Left lobe of liver (tissue), 2 donors: ENCODE results near the gene OTUD5. TPM values are rescaled to one million over a fixed set of nuclear protein-coding genes. Genes with fewer than 3 reads are reported as not detected.

Experiments used
- ATAC-seq: fragments of 200-7000 bp; cut with Tn5 transposase; one replicate; pipeline ENCODE4 v1.9.1; 2020; ENCODE audit warnings: mild to moderate bottlenecking, moderate library complexity
- DNase-seq: peaks from one replicate; pipeline ENCODE4 v3.0.0-alpha.2; 2020; ENCODE audit warnings: low spot score
- total RNA-seq: library from RNA; stranded (reverse); gene quantifications from one replicate; pipeline ENCODE4 v1.2.1, GENCODE V29; 2021
- donor health status: DM: no; HTN: no; CAD: no; lungs with moderate emphysema.
- donor health status: DM: no; HTN: yes; CAD: no.

Gene OTUD5
- total RNA-seq, 1 donor from 2014 or later, result 21.8 TPM

DNA sequence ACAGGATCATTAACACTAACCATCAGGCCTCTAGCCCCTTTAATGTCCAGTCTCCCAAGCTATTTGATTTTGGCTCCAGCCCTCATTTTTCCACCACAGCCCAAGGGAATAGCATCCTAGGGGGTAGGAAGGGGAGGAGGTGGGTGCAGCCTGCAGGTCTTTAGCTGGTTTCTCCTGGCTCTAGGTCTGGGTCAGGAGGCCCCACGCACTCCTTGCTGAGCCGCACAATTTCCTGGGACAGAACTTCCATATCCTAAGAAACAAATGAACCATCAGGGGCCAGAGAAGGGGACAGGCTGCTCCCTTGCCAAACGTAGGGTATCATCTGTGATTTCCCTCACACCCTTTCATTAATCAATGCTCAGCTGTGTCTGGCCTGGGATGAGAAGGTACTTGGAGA is 16.6 kb upstream of the OTUD5 start:
- ATAC-seq (no peak), DNase-seq (no peak)

GRCh38 chrX:48972220-48973164 is 15.1 kb upstream of the OTUD5 start:
- peak; percentile 82 for ATAC-seq
- no peak for DNase-seq

GRCh38 chrX:48971249-48972219 is 14.1 kb upstream of the OTUD5 start, which contains the start of gene KCND1:
TSS of gene KCND1 (minus strand) at chrX:48971844. CDS start at chrX:48970271, 1,573 bp downstream.
- ATAC-seq (peak; percentile 29), DNase-seq (no peak)

DNA sequence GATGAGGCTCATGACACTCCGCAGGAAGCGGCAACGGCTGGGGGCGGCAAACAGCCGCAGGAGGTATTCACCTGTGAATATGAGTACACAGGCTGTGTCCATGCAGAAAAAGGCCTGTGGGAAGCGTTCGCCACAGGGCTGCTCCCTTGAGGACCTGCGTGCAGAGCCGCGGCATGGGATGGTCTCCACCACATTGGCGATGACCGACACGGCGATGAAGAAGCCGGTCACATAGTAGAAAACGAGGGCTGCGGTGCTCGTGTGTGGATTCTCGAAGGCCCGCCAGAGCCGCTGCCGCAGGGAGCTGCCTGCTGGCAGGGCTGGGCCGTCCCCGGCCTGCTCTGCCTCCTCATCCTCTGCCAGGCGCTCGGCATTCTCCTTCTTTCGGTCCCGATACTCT is 12.1 kb upstream of the OTUD5 start:
- DNase-seq (no peak), ATAC-seq (no peak)

- ATAC-seq, result no peak
Observed at GRCh38 chrX:48968377-48968776, 11.0 kb upstream of the OTUD5 start.

DNA sequence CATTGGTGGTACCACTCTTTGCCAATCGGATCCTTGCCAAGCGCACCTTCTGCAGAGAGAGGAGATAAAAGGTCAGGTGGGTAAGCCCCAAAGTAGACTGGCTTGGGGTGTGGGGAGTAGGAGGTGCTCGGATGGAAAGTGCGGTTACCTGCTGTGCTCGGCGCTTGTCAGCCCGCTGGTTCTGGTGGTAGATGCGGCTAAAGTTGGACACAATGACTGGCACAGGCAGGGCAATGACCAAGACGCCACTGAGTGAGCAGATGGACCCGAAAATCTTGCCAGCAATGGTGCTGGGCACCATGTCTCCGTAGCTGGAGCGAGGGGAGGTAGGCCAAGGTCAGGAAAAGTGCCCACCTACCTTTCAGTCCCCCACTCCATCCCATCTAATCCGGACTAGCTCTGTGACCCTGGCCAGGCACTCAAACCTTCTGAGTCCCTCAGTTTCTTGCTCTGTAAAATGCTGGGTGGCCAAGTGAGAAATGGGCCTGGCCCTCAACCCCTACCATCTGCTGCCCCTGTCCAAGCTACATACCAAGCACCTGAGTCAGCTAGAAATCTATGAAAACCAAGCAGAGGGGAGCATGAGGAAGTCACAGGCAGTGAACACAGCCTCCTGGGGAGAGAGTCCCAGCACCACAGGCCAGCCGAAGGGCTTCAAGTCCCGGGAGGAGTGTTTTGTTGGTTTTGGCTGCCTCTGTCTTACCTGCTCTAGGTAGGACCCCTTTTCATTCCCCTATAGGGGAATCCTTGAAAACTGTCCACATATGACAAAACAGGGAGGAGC is 9.6 kb upstream of the OTUD5 start:
- DNase-seq (no peak), ATAC-seq (no peak)

More at GRCh38 chrX:48968377-48968776, 11.0 kb upstream of the OTUD5 start:
- DNase-seq, result no peak

DNA sequence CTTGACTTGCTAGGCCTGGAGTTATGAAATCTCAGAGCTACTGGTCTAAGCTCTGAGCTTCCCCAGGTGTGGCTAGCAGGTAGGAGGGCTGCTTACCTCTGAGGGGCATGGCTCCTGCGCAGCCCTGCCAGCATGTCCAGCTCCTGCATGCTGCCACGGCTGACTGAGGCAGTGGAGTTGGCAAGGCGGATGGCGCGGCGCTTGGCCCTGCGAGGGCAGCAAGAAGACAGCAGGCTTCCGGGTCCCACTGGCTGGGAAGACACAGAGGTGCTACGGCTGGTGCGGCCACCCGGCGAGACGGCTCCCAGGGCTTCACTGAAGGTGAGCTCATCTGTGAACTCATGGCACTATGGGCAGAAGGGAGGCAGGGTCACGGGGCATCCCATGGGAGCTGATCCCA is 8.6 kb upstream of the OTUD5 start:
- no peak for ATAC-seq
- DNase-seq, result no peak

DNA sequence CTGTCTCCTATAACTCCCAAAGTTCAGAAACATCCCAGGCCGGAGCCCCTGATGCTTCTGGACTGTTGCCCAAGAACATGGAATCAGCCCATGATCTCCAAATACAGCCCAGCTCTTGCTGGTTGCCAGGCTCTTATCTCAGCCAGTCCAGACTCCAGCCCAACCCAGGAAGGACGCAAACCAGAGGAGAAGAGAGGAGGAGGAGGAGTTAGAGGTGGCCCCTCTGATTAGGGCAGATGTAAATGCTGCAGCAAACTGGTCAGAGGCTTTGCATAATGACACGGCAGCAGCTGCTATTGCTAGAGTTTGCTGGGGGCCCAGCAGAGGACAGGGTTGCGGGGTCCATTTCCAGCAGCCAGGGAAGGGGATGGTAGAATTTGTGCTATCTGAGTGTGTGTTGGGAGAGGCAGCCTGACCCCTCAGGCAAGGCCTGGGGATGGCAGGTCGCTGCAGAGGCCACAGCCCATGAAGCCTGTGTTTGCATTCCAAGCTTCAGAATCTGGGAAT is 4.2 kb upstream of the OTUD5 start:
- no peak for ATAC-seq
- no peak for DNase-seq

GRCh38 chrX:48960291-48960690 is 2.9 kb upstream of the OTUD5 start:
- DNase-seq (no peak), ATAC-seq (peak; percentile 5)

- DNase-seq, result no peak
- peak; percentile 13 for ATAC-seq
Observed at GRCh38 chrX:48958635-48959094, 1.3 kb upstream of the OTUD5 start.

- peak; percentile 89 for ATAC-seq
- peak; percentile 95 for DNase-seq
Observed at GRCh38 chrX:48957827-48958634, 624 bp upstream of the OTUD5 start.

- ATAC-seq, result no peak
Observed at GRCh38 chrX:48956728-48957414, 536 bp downstream of the OTUD5 start.

DNA sequence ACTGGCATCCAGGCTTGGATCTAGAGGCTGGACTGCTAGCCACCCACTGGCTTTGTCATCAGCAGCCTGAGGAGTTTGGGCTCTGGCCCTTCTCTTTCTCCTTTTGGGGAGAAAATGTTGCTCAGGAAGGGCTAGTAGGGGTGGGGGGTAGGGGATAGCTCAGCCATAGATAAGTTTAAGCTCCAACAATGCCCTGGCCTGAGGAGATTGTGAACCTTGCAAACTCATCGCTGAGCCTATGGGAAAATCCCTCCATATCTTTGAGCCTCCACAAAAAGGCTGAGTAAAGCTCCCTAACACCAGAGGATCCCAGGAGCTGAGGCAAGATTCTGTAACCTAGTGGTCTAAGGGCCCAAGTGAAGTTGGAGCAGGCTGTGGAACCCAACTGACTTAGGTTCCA is 8.8 kb downstream of the OTUD5 start:
- DNase-seq, result no peak
- no peak for ATAC-seq

More at GRCh38 chrX:48956728-48957414, 536 bp downstream of the OTUD5 start:
- no peak for DNase-seq

DNA sequence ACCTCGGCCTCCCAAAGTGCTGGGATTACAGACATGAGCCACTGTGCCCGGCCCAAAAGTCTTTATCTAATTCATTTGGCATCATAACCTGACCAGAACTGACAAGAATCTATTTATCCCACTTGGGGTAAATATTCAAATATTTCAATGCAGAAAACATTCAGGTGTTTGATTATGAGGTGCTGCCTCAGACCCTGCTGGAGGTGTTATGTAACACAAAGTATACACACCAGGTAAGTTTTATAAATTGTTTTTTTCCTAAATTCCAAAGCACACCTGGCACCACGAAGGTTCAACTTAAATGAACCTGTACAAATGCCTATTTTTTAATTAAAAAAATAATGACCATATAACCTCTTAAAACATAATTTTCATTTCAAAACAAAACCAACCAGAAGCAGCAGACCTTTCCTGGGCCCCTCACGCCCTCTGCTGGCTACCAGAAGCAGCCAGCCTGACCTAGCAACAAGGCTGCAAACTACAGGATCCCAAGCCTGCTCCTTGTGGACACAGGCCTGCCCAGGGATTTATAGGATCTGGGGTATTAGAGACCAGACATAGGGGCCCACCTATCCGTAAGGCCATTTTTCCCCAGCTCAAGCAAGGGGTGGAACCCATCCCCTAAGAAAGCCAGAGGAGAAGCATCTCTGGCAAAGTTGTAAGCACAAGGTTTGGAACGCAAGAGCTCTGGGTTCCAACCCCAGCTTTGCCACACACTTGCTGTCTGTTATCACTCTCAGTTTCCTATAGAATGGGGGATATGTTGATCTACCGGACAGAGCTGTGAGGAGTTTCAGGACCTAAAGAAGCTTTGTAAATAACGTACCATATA is 11.7 kb downstream of the OTUD5 start:
- DNase-seq, result no peak
- peak; percentile 79 for ATAC-seq

DNA sequence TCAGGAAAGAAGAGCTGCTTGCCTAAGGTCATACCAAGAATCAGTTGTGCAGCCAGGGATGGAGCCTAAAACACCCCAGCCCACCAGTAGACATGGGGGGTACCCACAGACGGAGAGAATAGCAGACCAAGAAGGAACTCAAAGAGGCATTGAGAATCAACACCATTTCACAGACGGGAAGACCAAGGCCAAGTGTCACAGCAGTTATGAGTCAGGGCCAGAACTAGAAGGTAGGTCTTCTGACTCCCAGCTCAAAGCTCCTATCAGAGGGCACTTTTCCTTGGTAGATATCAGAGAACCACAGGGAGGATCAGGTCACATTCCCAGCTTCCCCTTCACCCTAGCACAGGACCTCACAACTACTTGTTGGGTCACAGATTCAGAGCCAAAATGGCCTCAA is 14.5 kb downstream of the OTUD5 start:
- DNase-seq (no peak), ATAC-seq (no peak)

- ATAC-seq (no peak), DNase-seq (no peak)
Observed at GRCh38 chrX:48940404-48940955, 16.9 kb downstream of the OTUD5 start.

DNA sequence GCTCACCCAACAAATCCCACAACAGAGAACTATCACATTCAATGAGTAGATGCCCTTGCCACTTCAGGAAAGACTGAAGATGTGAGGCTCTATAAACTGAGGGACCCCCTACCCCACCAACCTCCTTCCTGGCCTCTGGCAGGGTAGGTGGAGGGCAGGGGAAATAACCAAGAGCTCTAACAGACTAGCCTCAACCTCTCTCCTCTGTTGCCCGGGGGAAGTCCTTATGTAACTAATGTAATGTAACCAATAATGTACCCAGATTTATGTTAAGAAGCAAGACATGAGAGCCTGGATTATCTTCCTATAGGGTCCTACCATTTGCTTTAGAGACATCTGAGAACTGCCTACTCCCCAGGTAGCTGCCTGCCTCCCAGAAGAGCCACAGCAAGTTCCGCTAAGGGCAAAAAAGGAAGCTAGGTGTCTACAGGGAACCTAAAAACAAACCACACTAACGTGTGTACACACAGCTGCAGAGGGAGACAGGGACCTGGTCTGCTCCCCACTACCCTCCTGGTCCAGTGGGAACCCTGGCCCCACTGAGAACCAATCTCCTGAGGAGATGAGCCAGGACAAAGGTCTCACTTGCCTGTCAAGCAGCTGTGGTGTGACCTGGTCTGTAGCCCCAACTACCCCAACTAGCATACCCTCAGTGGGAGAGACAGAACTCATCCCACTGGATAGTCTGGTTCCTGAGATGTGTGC is 17.7 kb downstream of the OTUD5 start:
- ATAC-seq (no peak), DNase-seq (no peak)
